GM12878 (cell line): Measurements from ENCODE around the gene METTL21C. TPM values are rescaled to one million over a fixed set of nuclear protein-coding genes. Genes with fewer than 3 reads are reported as not detected.

ENCODE experiments used
- ATAC-seq: fragments of 200-7000 bp; cut with Tn5 transposase; 3 replicates; pipeline ENCODE4 v1.9.1; 2020; ENCODE audit warnings: mild to moderate bottlenecking, moderate library complexity
- BruUV-seq: library from RNA; stranded (reverse); fragments of 400-500 nt; replicated peaks from 2 replicates; lab custom pipeline; 2021; lab: Mats Ljungman, UMichigan
- CTCF ChIA-PET: fragments of 300-600 bp; sonication (Branson Sonifier 250); formaldehyde crosslinking; extraction: SDS; loops from one replicate; lab custom pipeline; 2021; ENCODE audit warnings: inconsistent platforms; lab: Yijun Ruan, JAX
- POLR2A ChIA-PET: fragments of 350-600 bp; formaldehyde crosslinking; extraction: SDS; loops from one replicate; lab custom pipeline; 2021; ENCODE audit warnings: inconsistent platforms; lab: Charles Lee
- RAD21 ChIA-PET: fragments of 300-600 bp; sonication (Branson Sonifier 250); formaldehyde crosslinking; loops from one replicate; lab custom pipeline; 2023; ENCODE audit warnings: antibody characterized with exemption; ENCODE audit not compliant: unreplicated experiment; lab: Charles Lee
- SMC1A ChIA-PET: fragments of 300-600 bp; sonication (Branson Sonifier 250); formaldehyde crosslinking; loops from one replicate; lab custom pipeline; 2023; ENCODE audit not compliant: unreplicated experiment, uncharacterized antibody; lab: Charles Lee
- DNase-seq: peaks from one replicate; pipeline ENCODE4 v3.0.0-alpha.2; 2011; ENCODE audit warnings: low read depth, low spot score
- FAIRE-seq: peaks from 3 replicates; lab custom pipeline; 2011; peaks lifted over from hg19 to GRCh38; lab: Jason Lieb, UNC
- H2AFZ ChIP-seq: 2 replicates; pipeline ENCODE4 v1.6.0; 2011; ENCODE audit warnings: low read depth, low read length, control low read depth; ENCODE audit not compliant: control insufficient read depth
- H3K27ac ChIP-seq: 2 replicates; pipeline ENCODE4 v1.5.1; 2011; ENCODE audit warnings: control low read depth; ENCODE audit not compliant: control insufficient read depth, insufficient read depth
- H3K27me3 ChIP-seq, 2 experiments: replicated peaks in 1 of 2; 2 replicates each; pipeline versions ENCODE4 v1.6.0 to v1.6.1; 2011; ENCODE audit warnings: low read length in 1 of 2; ENCODE audit not compliant: control insufficient read depth in 2 of 2, insufficient read depth in 2 of 2
- H3K36me3 ChIP-seq, 2 experiments: 2 replicates each; pipeline ENCODE4 v1.5.1; 2011; ENCODE audit warnings: low read length in 1 of 2; ENCODE audit not compliant: control insufficient read depth in 2 of 2, insufficient read depth in 2 of 2
- H3K4me1 ChIP-seq: 2 replicates; pipeline ENCODE4 v1.6.1; 2011; ENCODE audit warnings: mild to moderate bottlenecking, low read length, moderate library complexity, mixed read lengths; ENCODE audit not compliant: control insufficient read depth, insufficient read depth
- H3K4me2 ChIP-seq: 2 replicates; pipeline ENCODE4 v1.6.0; 2011; ENCODE audit warnings: control low read depth; ENCODE audit not compliant: control insufficient read depth, insufficient read depth
- H3K4me3 ChIP-seq: fragments of 200-600 bp; sonication (generic); 2 replicates; pipeline ENCODE4 v1.5.1; 2016
- H3K79me2 ChIP-seq: 2 replicates; pipeline ENCODE4 v1.6.0; 2011; ENCODE audit warnings: low read length; ENCODE audit not compliant: control insufficient read depth, insufficient read depth
- H3K9ac ChIP-seq: 2 replicates; pipeline ENCODE4 v1.8.0; 2011; ENCODE audit warnings: low read length, control low read depth, mixed read lengths; ENCODE audit not compliant: control insufficient read depth, insufficient read depth
- H3K9me3 ChIP-seq: replicated peaks from 3 replicates; pipeline ENCODE4 v1.5.1; 2011; ENCODE audit warnings: mild to moderate bottlenecking, low read length; ENCODE audit not compliant: control insufficient read depth, insufficient read depth
- H4K20me1 ChIP-seq: 2 replicates; pipeline ENCODE4 v1.6.0; 2011; ENCODE audit not compliant: control insufficient read depth, insufficient read depth
- CBX3 ChIP-seq: fragments of 200-600 bp; sonication (generic); IDR thresholded peaks from 2 replicates; pipeline ENCODE4 v1.6.1; 2016; ENCODE audit warnings: low read depth, borderline replicate concordance
- DPF2 ChIP-seq: fragments of 450-650 bp; IDR thresholded peaks from 2 replicates; pipeline ENCODE4 v1.6.1; 2017; ENCODE audit warnings: mild to moderate bottlenecking
- FOS ChIP-seq: IDR thresholded peaks from 3 replicates; pipeline ENCODE4 v1.6.1; 2011; ENCODE audit warnings: borderline replicate concordance; ENCODE audit not compliant: insufficient read length; ENCODE audit errors: extremely low read depth
- HCFC1 ChIP-seq: fragments of 150-350 bp; IDR thresholded peaks from 2 replicates; pipeline ENCODE4 v1.6.1; 2014; ENCODE audit warnings: low read length
- HDAC6 ChIP-seq: fragments of 200-600 bp; sonication (generic); IDR thresholded peaks from one replicate; pipeline ENCODE4 v1.8.0; 2017; ENCODE audit warnings: antibody characterized with exemption; ENCODE audit not compliant: unreplicated experiment
- MEF2B ChIP-seq: fragments of 450-650 bp; IDR thresholded peaks from 2 replicates; pipeline ENCODE4 v1.6.1; 2018; ENCODE audit warnings: mild to moderate bottlenecking, moderate library complexity; ENCODE audit not compliant: partially characterized antibody, poor library complexity, severe bottlenecking
- NFXL1 ChIP-seq: fragments of 450-650 bp; IDR thresholded peaks from 2 replicates; pipeline ENCODE4 v1.6.1; 2017; ENCODE audit warnings: antibody characterized with exemption, mild to moderate bottlenecking, borderline replicate concordance
- NFYB ChIP-seq: IDR thresholded peaks from 2 replicates; pipeline ENCODE4 v1.6.1; 2011; ENCODE audit warnings: low read depth, mild to moderate bottlenecking, low read length, improper control_type of control experiment, moderate library complexity; ENCODE audit not compliant: insufficient read depth
- PAX8 ChIP-seq: fragments of 450-650 bp; IDR thresholded peaks from 2 replicates; pipeline ENCODE4 v1.6.1; 2017; ENCODE audit warnings: mild to moderate bottlenecking, moderate library complexity
- PML ChIP-seq: IDR thresholded peaks from 2 replicates; pipeline ENCODE4 v1.6.1; 2012; ENCODE audit warnings: low read length, inconsistent platforms
- POLR2AphosphoS5 ChIP-seq: IDR thresholded peaks from 2 replicates; pipeline ENCODE4 v1.6.1; 2011; ENCODE audit warnings: mild to moderate bottlenecking, low read length, inconsistent platforms
- RAD21 ChIP-seq: IDR thresholded peaks from 2 replicates; pipeline ENCODE4 v1.6.1; 2011; ENCODE audit warnings: mild to moderate bottlenecking, low read depth, low read length, moderate library complexity; ENCODE audit not compliant: insufficient read depth
- RB1 ChIP-seq: fragments of 450-650 bp; formaldehyde crosslinking; IDR thresholded peaks from 2 replicates; pipeline ENCODE4 v1.6.1; 2017; ENCODE audit warnings: mild to moderate bottlenecking, borderline replicate concordance
- TBL1XR1 ChIP-seq: IDR thresholded peaks from 2 replicates; pipeline ENCODE4 v1.6.1; 2012; ENCODE audit warnings: low read depth, low read length, improper control_type of control experiment
- YBX1 ChIP-seq: fragments of 450-650 bp; IDR thresholded peaks from 2 replicates; pipeline ENCODE4 v1.6.1; 2016; ENCODE audit warnings: antibody characterized with exemption
- WGBS: methylation state at CpG from one replicate; pipeline ENCODE4 v1.1.6; 2016; ENCODE audit warnings: low lambda C conversion rate; ENCODE audit not compliant: insufficient replicate concordance, insufficient coverage; ENCODE audit errors: missing lambda C conversion rate; 5-methylcytosine and 5-hydroxymethylcytosine counted together
- in situ Hi-C: fragments of 300-500 bp; cut with MboI; formaldehyde crosslinking; loops from 9 replicates; pipeline ENCODE4 v1.14.3; 2018; ENCODE audit warnings: mixed read lengths
- intact Hi-C: fragments of 100-400 bp; cut with micrococcal nuclease; formaldehyde crosslinking; loops from one replicate; pipeline ENCODE4 v1.14.2; 2022; ENCODE audit not compliant: unreplicated experiment
- polyA plus RNA-seq, 11 experiments: library from polyadenylated mRNA; depleted of rRNA in 4 of 11; unstranded in 6 of 11; stranded (reverse) in 5 of 11; fragments of >200 nt; fragmentation: Nextera tagmentation in 4 of 11; fragmentation: Illumina TruSeq in 1 of 11; extraction: Ambion mirVana in 4 of 11; extraction: Trizol in 1 of 11; gene quantifications; 1 replicate in 1 of 11; 2 replicates in 10 of 11; pipeline versions ENCODE4 v1.2.1 to v1.2.3, GENCODE V29; 2011 to 2016; ENCODE audit warnings: inconsistent platforms in 2 of 11, missing spikeins in 2 of 11, low read depth in 1 of 11
- total RNA-seq, 4 experiments: library from RNA; depleted of rRNA in 3 of 4; stranded (reverse); fragments of >200 nt in 3 of 4; fragmentation: Illumina TruSeq in 1 of 4; extraction: Trizol in 1 of 4; gene quantifications; 2 replicates each; pipeline versions ENCODE4 v1.2.1 to v1.2.3, GENCODE V29; 2013 to 2021
- TF ChIP-seq, protein P1 (sequence below): fragments of 450-650 bp; IDR thresholded peaks from 2 replicates; pipeline ENCODE4 v1.6.1; 2017; ENCODE audit warnings: low read depth, mild to moderate bottlenecking, moderate library complexity
- TF ChIP-seq, protein P2 (sequence below): fragments of 450-650 bp; IDR thresholded peaks from 2 replicates; pipeline ENCODE4 v1.6.1; 2016; ENCODE audit warnings: mild to moderate bottlenecking

The METTL21C gene
- total and polyA plus RNA-seq, 10 of the 15 experiments (the other 5 are each of a cell fraction or from before 2014, with no cell fraction given) = 0.13 TPM; not detected in 9

DNA sequence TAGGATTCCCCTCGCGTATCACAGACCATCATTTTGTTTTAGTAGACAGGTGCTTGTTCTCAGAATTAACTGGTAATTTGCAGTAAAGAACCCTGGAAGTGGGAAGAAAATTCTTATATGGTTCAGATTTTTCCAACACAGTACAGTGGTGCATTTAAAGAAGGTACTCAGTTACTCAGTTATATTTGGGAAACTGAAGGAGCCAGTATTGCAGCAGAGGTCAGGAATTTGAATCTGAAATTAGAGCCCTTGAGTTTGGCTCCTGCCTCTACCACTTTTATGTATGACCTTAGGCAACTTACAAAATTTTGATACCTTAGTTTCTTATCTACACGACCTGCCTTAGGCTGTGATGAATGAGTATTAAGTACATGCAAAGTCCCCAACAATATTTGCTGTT, 19.7 kb downstream of the METTL21C start:
- Histone ChIP-seq H4K20me1 (no peaks in the 10 kb centered on the region), H3K79me2 (no peaks in the 10 kb centered on the region), H3K27me3 (no peaks in the 10 kb centered on the region), H3K4me1 (no peaks in the 10 kb centered on the region), H3K27ac (no peak overlapping the region), H3K4me3 (no peak overlapping the region), H2AFZ (no peak overlapping the region), H3K4me2 (no peak overlapping the region), H3K36me3 (peaks cover 0 to 34% of the 10 kb centered on the region in 2 experiments), H3K9me3 (no peaks in the 10 kb centered on the region), H3K9ac (no peak overlapping the region)
- no peak for FAIRE-seq
- 96% methylated on average over 3 of the region's 3 CpGs for WGBS
- no peak for ATAC-seq
- in situ Hi-C loops (no loop called here), intact Hi-C loops (no loop called here)
- no TSS peak for BruUV-seq
- ChIA-PET SMC1A (no interaction called here), POLR2A (no interaction called here), RAD21 (no interaction called here), CTCF (no interaction called here)
- TF ChIP-seq NFXL1 (no peak), CBX3 (no peak), DPF2 (no peak), FOS (no peak), RAD21 (no peak)
- TF ChIP-seq, protein P1, sequence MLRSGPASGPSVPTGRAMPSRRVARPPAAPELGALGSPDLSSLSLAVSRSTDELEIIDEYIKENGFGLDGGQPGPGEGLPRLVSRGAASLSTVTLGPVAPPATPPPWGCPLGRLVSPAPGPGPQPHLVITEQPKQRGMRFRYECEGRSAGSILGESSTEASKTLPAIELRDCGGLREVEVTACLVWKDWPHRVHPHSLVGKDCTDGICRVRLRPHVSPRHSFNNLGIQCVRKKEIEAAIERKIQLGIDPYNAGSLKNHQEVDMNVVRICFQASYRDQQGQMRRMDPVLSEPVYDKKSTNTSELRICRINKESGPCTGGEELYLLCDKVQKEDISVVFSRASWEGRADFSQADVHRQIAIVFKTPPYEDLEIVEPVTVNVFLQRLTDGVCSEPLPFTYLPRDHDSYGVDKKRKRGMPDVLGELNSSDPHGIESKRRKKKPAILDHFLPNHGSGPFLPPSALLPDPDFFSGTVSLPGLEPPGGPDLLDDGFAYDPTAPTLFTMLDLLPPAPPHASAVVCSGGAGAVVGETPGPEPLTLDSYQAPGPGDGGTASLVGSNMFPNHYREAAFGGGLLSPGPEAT = no peak
- no peak for DNase-seq

DNA sequence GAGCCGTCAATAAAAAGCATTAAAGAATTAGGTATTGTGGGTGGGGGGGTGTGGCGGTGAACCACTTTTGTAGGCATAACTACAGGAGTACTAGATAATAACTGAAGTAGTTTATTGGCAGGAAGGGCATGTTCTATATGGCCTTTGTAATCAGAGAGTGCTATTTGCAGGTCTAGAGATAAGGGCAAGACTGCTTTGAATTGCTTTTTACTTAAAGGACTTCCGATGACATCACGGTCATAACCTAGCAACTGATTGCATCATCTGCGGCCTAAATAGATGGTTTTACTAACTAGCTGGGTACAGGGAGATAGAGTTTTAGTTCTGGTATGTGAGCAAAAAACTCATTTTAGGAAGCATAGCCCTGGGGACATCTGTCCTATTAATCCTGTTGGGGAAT, 24.7 kb downstream of the METTL21C start:
- WGBS = 78% methylated on average over 5 of the region's 5 CpGs
- Histone ChIP-seq H3K9ac (no peak overlapping the region), H3K4me1 (no peaks in the 10 kb centered on the region), H3K27ac (no peak overlapping the region), H3K27me3 (no peaks in the 10 kb centered on the region), H3K4me3 (no peak overlapping the region), H3K36me3 (peaks cover 2 to 39% of the 10 kb centered on the region in 2 experiments), H4K20me1 (no peaks in the 10 kb centered on the region), H3K79me2 (no peaks in the 10 kb centered on the region), H2AFZ (no peak overlapping the region), H3K9me3 (no peaks in the 10 kb centered on the region; the same call in 1 of the 3 replicates), H3K4me2 (no peak overlapping the region)
- in situ Hi-C loops (no loop called here), intact Hi-C loops (no loop called here)
- DNase-seq = no peak
- no TSS peak for BruUV-seq
- no peak for FAIRE-seq
- SMC1A ChIA-PET = no interaction called here
- TF ChIP-seq MEF2B = no peak
- TF ChIP-seq, protein P2, sequence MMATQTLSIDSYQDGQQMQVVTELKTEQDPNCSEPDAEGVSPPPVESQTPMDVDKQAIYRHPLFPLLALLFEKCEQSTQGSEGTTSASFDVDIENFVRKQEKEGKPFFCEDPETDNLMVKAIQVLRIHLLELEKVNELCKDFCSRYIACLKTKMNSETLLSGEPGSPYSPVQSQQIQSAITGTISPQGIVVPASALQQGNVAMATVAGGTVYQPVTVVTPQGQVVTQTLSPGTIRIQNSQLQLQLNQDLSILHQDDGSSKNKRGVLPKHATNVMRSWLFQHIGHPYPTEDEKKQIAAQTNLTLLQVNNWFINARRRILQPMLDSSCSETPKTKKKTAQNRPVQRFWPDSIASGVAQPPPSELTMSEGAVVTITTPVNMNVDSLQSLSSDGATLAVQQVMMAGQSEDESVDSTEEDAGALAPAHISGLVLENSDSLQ = no peak
- TF ChIP-seq PAX8 = no peak
- no peak for TF ChIP-seq POLR2AphosphoS5
- no peak for TF ChIP-seq HDAC6
- no peak for TF ChIP-seq FOS
- no peak for TF ChIP-seq RB1
- no peak for TF ChIP-seq TBL1XR1
- TF ChIP-seq NFYB = no peak
- TF ChIP-seq PML = no peak
- TF ChIP-seq HCFC1 = no peak
- no peak for TF ChIP-seq YBX1
- CTCF ChIA-PET = interaction anchor here (0.7 kb wide), 1 partner anchor 29 kb away, joined by 3 read pairs; no protein-coding TSS in a partner anchor
- ATAC-seq = no peak
- RAD21 ChIA-PET = no interaction called here
- POLR2A ChIA-PET = no interaction called here
